Heart left ventricle (tissue), 16 donors: Measurements from ENCODE around the gene CCDC88A. TPM values are rescaled to one million over a fixed set of nuclear protein-coding genes. Genes with fewer than 3 reads are reported as not detected.
"Not testable (repeated sequence)": the region's sequence is repeated elsewhere in the genome, so short reads cannot be mapped to it uniquely, and the experiment has no call there.

Source experiments
- ATAC-seq, 4 donors: fragments of 200-7000 bp; cut with Tn5 transposase; one replicate each; pipeline ENCODE4 v1.9.1; 2020 to 2022; ENCODE audit warnings: moderate library complexity in 4 of 4, mild to moderate bottlenecking in 3 of 4, moderate number of reproducible peaks in 1 of 4
- DNase-seq, 5 donors: peaks; one replicate each; pipeline ENCODE4 v3.0.0-alpha.2; 2020
- H3K27ac ChIP-seq, 12 donors: fragments of 200-600 bp; sonication (generic) in 4 of 12; one replicate each; pipeline versions ENCODE4 v1.5.0 to v1.8.0; 2016 to 2022; ENCODE audit warnings: mild to moderate bottlenecking in 2 of 12
- H3K27me3 ChIP-seq, 9 donors: fragments of 200-600 bp; sonication (generic) in 2 of 9; one replicate each; pipeline versions ENCODE4 v1.5.1 to v1.8.0; 2016 to 2022; ENCODE audit warnings: mild to moderate bottlenecking in 3 of 9
- H3K36me3 ChIP-seq, 9 donors: fragments of 200-600 bp; sonication (generic) in 2 of 9; one replicate each; pipeline versions ENCODE4 v1.5.0 to v1.8.0; 2018 to 2022; ENCODE audit warnings: mild to moderate bottlenecking in 2 of 9
- H3K4me1 ChIP-seq, 12 donors: fragments of 200-600 bp; sonication (generic) in 4 of 12; one replicate each; pipeline versions ENCODE4 v1.5.0 to v1.8.0; 2016 to 2022; ENCODE audit warnings: mild to moderate bottlenecking in 3 of 12
- H3K4me3 ChIP-seq, 12 donors: fragments of 200-600 bp; sonication (generic) in 4 of 12; one replicate each; pipeline versions ENCODE4 v1.5.0 to v1.8.0; 2017 to 2022; ENCODE audit warnings: mild to moderate bottlenecking in 9 of 12, moderate library complexity in 4 of 12
- H3K9me3 ChIP-seq, 12 donors: fragments of 200-600 bp; sonication (generic) in 4 of 12; one replicate each; pipeline versions ENCODE4 v1.5.0 to v1.8.0; 2016 to 2022; ENCODE audit warnings: mild to moderate bottlenecking in 1 of 12
- CTCF ChIP-seq, 12 donors: fragments of 200-600 bp; sonication (generic) in 4 of 12; IDR thresholded peaks; one replicate each; pipeline versions ENCODE4 v1.5.0 to v1.8.0; 2018 to 2022; ENCODE audit warnings: antibody characterized with exemption in 12 of 12, mild to moderate bottlenecking in 5 of 12
- POLR2A ChIP-seq, 2 donors: fragments of 450-650 bp; IDR thresholded peaks; one replicate each; pipeline ENCODE4 v1.6.1; 2017; ENCODE audit warnings: antibody characterized with exemption in 2 of 2, mild to moderate bottlenecking in 2 of 2, moderate library complexity in 2 of 2
- WGBS, 4 donors: extraction: QIAGEN DNeasy Blood & Tissue Kit in 2 of 4; methylation state at CpG; one replicate each; pipeline versions ENCODE4 v1.1.5 to v1.1.7; 2013 to 2018; 5-methylcytosine and 5-hydroxymethylcytosine counted together
- intact Hi-C, 10 donors: fragments of 100-400 bp; cut with DNase I; formaldehyde crosslinking; loops; one replicate each; pipeline versions ENCODE4 v1.11.1 to v1.14.2; 2022
- polyA plus RNA-seq, 2 donors: library from polyadenylated mRNA; stranded (reverse); fragments of 200-250 nt; gene quantifications; one replicate each; pipeline ENCODE4 v1.2.3, GENCODE V29; 2013
- total RNA-seq, 9 donors: library from RNA; depleted of rRNA in 2 of 9; stranded (reverse); fragments of >200 nt in 2 of 9; fragmentation: NEBNext Ultra II Directional in 3 of 9; extraction: Animal tissue kit (Norgen Biotek cat#: 25700) in 3 of 9; gene quantifications; one replicate each; pipeline versions ENCODE4 v1.1.0 to v1.2.4, GENCODE V29; 2016 to 2023
- donor health status: ischemic (EF 13 %, LVEDD 7.1; RV severe dilation, severe dysfunction).
- donor health status: healthy with polysubstance abuse.
- donor health status: DM: no; HTN: yes; CAD: no.
- donor health status: DM: no; HTN: no; CAD: no.
- donor health status: ischemic (EF 25% LVEDD 6.9; RV normal size, moderate dysfunction).
- donor health status: ischemic (EF 25% LVEDD 5.7; RV mildly dilated, moderate dysfunction).
- donor health status: healthy.
- donor health status: DM: yes; HTN: yes; CAD: no.
- donor health status: ischemic (EF 35%, LVEDD 5.7; RV mildly dilated, moderate dysfunction).
- donor health status: nonischemic (EF 11% LVEDD 7.7; RV severe dilation, severe dysfunction).
- donor health status: DM: yes; HTN: yes; CAD: no.
- donor health status: PGD.
- donor health status: ischemic (EF 29% LVEDD 5.4; RV normal size, mild dysfunction).
- donor health status: nonischemic (EF 23%, LVEDD 6.1; RV moderate dilation, normal function).

Gene CCDC88A
- total and polyA plus RNA-seq, 11 donors: 10.4 to 53.6 (median 24.4) TPM

- no peak overlapping the region for H3K4me3 ChIP-seq
- no peaks in the 10 kb centered on the region for H3K9me3 ChIP-seq
- ATAC-seq: no peak
- peaks cover 0 to 6% (median 0%) of the 10 kb centered on the region in 12 donors for H3K4me1 ChIP-seq
- no peak for DNase-seq
- TF ChIP-seq POLR2A (IDR thresholded peaks at IDR 0.05): no peak
- TF ChIP-seq CTCF (IDR thresholded peaks at IDR 0.05): no peak
- H3K36me3 ChIP-seq: no peaks in the 10 kb centered on the region
- H3K27ac ChIP-seq: no peak overlapping the region
- H3K27me3 ChIP-seq: no peaks in the 10 kb centered on the region
- 85 to 88% (median 87%) methylated on average over 3 of the region's 3 CpGs for WGBS, 4 donors
- intact Hi-C loops: loop anchor here in 1 of 10 donors (10.0 kb wide), 1 partner anchor 237 kb away; the partner anchor contains the start of gene CFAP36
Measured at GRCh38 chr2:55277310-55277709, 142.3 kb downstream of the CCDC88A start.

DNA sequence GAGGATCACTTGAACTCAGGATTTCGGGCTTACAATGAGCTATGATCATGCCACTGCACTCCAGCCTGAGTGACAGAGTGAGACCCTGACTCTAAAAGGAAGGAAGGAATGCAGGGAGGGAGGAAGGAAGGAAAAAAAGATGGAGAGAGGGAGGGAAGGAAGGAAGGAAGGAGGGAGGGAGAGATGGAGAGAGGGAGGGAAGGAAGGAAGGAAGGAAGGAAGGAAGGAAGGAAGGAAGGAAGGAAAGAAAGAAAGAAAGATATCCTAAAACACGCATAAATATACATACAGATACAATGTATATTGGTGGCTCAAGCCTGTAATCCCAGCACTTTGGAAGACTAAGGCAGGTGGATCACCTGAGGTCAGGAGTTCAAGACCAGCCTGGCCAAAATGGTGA is 145.3 kb downstream of the CCDC88A start:
- intact Hi-C loops: loop anchor here in 1 of 10 donors (10.0 kb wide), 1 partner anchor 240 kb away; the partner anchor contains the start of gene CFAP36
- not testable (repeated sequence) for H3K27ac ChIP-seq, DNase-seq, H3K36me3 ChIP-seq, ATAC-seq, H3K4me3 ChIP-seq, H3K9me3 ChIP-seq, H3K4me1 ChIP-seq, H3K27me3 ChIP-seq
- 78 to 85% (median 80%) methylated on average over 2 of the region's 2 CpGs for WGBS, 4 donors

- H3K27ac ChIP-seq: peak overlapping the region; percentile 77 to 93 (median 88)
- H3K27me3 ChIP-seq: no peaks in the 10 kb centered on the region
- ATAC-seq: peak in 1 of 4 donors; percentile 15
- H3K4me1 ChIP-seq: peaks cover 0 to 20% (median 12%) of the 10 kb centered on the region in 12 donors
- no peak for DNase-seq
- intact Hi-C loops: loop anchor here in 6 of 10 donors (1.0 to 10.0 kb wide), 7 partner anchors 13 to 165 kb away; partner anchors contain the start of genes CLHC1 (in 5 of the 6), RPS27A (in 5 of the 6) and CCDC88A (in 1 of the 6)
- peaks cover 0 to 31% (median 26%) of the 10 kb centered on the region in 9 donors for H3K36me3 ChIP-seq
- no peaks in the 10 kb centered on the region for H3K9me3 ChIP-seq
- H3K4me3 ChIP-seq: peak overlapping the region; percentile 54 to 93 (median 74)
- WGBS, 4 donors: 52 to 60% (median 56%) methylated on average over 7 of the region's 7 CpGs
- TF ChIP-seq POLR2A (IDR thresholded peaks at IDR 0.05): no peak
- TF ChIP-seq CTCF (IDR thresholded peaks at IDR 0.05): no peak
Measured at GRCh38 chr2:55269645-55269990, 150.0 kb downstream of the CCDC88A start.

DNA sequence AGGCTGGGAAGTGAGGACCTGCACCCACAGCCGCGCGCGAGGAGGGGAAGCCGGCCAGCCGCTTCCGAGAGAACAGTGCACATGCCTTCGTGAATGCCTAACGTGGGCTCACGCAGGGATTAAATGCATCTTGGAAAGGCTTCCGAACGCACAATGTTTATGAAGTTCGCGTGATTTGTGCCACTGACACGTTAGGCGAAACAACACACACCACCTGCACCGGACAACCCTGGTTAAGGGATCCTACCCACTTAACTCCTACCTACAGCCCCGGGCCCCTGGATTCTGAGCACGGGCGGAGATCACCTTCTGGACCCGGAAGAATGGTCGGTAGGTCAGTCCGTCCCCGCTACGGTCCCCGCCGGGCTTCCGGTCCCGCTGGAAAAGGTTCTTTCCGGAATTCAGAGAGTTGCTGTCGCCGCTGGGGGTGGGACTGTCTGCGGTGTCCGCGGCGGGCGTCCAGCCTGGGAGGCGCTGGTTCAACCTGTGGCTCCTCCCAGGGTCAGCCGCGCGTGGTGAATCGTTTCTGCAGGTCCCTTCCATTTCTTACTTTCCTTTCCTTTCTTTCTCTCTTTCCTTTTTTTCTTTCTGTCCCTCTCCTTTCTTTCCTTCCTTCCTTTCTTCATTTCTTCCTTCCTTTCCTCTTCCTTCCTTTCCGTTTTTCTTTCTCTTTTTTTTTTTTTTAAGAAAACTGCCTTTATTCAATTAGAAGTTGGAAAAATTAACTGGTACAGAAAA is 150.6 kb downstream of the CCDC88A start, which contains the start of gene MTIF2:
TSS of gene MTIF2 (minus strand) at position 325 of the 738 bp plus-strand sequence. CDS start 5,373 bp downstream, outside the sequence.
- H3K9me3 ChIP-seq: no peaks in the 10 kb centered on the region
- H3K27ac ChIP-seq: peak within 1 kb of the TSS; percentile 77 to 93 (median 88)
- no peaks in the 10 kb centered on the region for H3K27me3 ChIP-seq
- peak within 1 kb of the TSS; percentile 54 to 93 (median 74) for H3K4me3 ChIP-seq
- peak; percentile 95 to 97 (median 97) for DNase-seq
- WGBS, 4 donors: 0 to 1% (median 0%) methylated on average over 41 to 43 of the region's 43 CpGs
- peak; percentile 99 to 100 (median 100) for ATAC-seq
- intact Hi-C loops: loop anchor here in 6 of 10 donors (1.0 to 10.0 kb wide), 7 partner anchors 13 to 166 kb away; partner anchors contain the start of genes CLHC1 (in 5 of the 6), RPS27A (in 5 of the 6) and CCDC88A (in 1 of the 6)
- peaks cover 0 to 36% (median 31%) of the 10 kb centered on the region in 9 donors for H3K36me3 ChIP-seq
- peaks cover 0 to 20% (median 12%) of the 10 kb centered on the region in 12 donors for H3K4me1 ChIP-seq
- peak in 1 of 2 donors; percentile 52 for TF ChIP-seq POLR2A (IDR thresholded peaks at IDR 0.05)
- peak in 3 of 12 donors; percentile 13 to 39 (median 39) for TF ChIP-seq CTCF (IDR thresholded peaks at IDR 0.05)
